GM23248 (cell line): ENCODE results near the gene SLC13A3. TPM values are rescaled to one million over a fixed set of nuclear protein-coding genes. Genes with fewer than 3 reads are reported as not detected.

Source experiments
- DNase-seq: peaks from one replicate; pipeline ENCODE4 v3.0.0-alpha.2; 2015
- H2AFZ ChIP-seq: fragments of 200-600 bp; sonication (generic); 2 replicates; pipeline ENCODE4 v1.6.1; 2016; ENCODE audit warnings: antibody characterized with exemption
- H3F3A ChIP-seq: fragments of 200-600 bp; sonication (generic); 2 replicates; pipeline ENCODE4 v1.6.1; 2016; ENCODE audit warnings: mild to moderate bottlenecking, antibody characterized with exemption, mixed run types; ENCODE audit not compliant: insufficient read depth
- H3K27ac ChIP-seq: fragments of 200-600 bp; sonication (generic); 2 replicates; pipeline ENCODE4 v1.5.1; 2016; ENCODE audit warnings: mild to moderate bottlenecking
- H3K27me3 ChIP-seq: fragments of 200-600 bp; sonication (generic); replicated peaks from 2 replicates; pipeline ENCODE4 v1.6.1; 2016; ENCODE audit warnings: mild to moderate bottlenecking; ENCODE audit not compliant: insufficient read depth
- H3K36me3 ChIP-seq: fragments of 200-600 bp; sonication (generic); 2 replicates; pipeline ENCODE4 v1.6.1; 2016; ENCODE audit warnings: low read depth, mild to moderate bottlenecking
- H3K4me1 ChIP-seq: fragments of 200-600 bp; sonication (generic); 2 replicates; pipeline ENCODE4 v1.6.1; 2016; ENCODE audit warnings: mild to moderate bottlenecking; ENCODE audit not compliant: insufficient read depth
- H3K4me2 ChIP-seq: fragments of 200-600 bp; sonication (generic); one replicate; pipeline ENCODE4 v1.6.1; 2016; ENCODE audit warnings: mild to moderate bottlenecking; ENCODE audit not compliant: unreplicated experiment
- H3K4me3 ChIP-seq: fragments of 200-600 bp; sonication (generic); 2 replicates; pipeline ENCODE4 v1.5.1; 2016; ENCODE audit warnings: mild to moderate bottlenecking
- H3K79me2 ChIP-seq: fragments of 200-600 bp; sonication (generic); 2 replicates; pipeline ENCODE4 v1.6.1; 2016; ENCODE audit warnings: mild to moderate bottlenecking; ENCODE audit not compliant: insufficient read depth
- H3K9ac ChIP-seq: fragments of 200-600 bp; sonication (generic); 2 replicates; pipeline ENCODE4 v1.6.1; 2016; ENCODE audit warnings: mild to moderate bottlenecking
- H3K9me2 ChIP-seq: fragments of 200-600 bp; sonication (generic); 2 replicates; pipeline ENCODE4 v1.6.1; 2016; ENCODE audit warnings: mixed run types, mild to moderate bottlenecking, moderate library complexity; ENCODE audit not compliant: insufficient read depth
- H3K9me3 ChIP-seq: fragments of 200-600 bp; sonication (generic); one replicate; pipeline ENCODE4 v1.6.1; 2017; ENCODE audit warnings: low read depth
- H4K20me1 ChIP-seq: fragments of 200-600 bp; sonication (generic); 2 replicates; pipeline ENCODE4 v1.6.0; 2016; ENCODE audit not compliant: insufficient read depth
- EZH2 ChIP-seq: fragments of 200-600 bp; sonication (generic); IDR thresholded peaks from 2 replicates; pipeline ENCODE4 v1.6.1; 2018; ENCODE audit warnings: antibody characterized with exemption, mild to moderate bottlenecking; ENCODE audit not compliant: insufficient read depth, poor library complexity, severe bottlenecking
- EZH2phosphoT487 ChIP-seq: fragments of 200-600 bp; sonication (generic); IDR thresholded peaks from 2 replicates; pipeline ENCODE4 v1.6.1; 2018; ENCODE audit warnings: antibody characterized with exemption, moderate library complexity, mild to moderate bottlenecking, low read depth; ENCODE audit not compliant: insufficient read depth
- WGBS, 2 experiments: methylation state at CpG; one replicate each; pipeline ENCODE4 v1.1.6; 2015 to 2017; ENCODE audit warnings: low lambda C conversion rate in 2 of 2, low coverage in 1 of 2; ENCODE audit errors: missing lambda C conversion rate in 2 of 2; 5-methylcytosine and 5-hydroxymethylcytosine counted together
- in situ Hi-C: fragments of 300-500 bp; cut with MboI; formaldehyde crosslinking; loops from 2 replicates; pipeline ENCODE4 v1.15.0; 2020
- polyA plus RNA-seq: library from polyadenylated mRNA; unstranded; fragments of >200 nt; fragmentation: Nextera tagmentation; extraction: Ambion mirVana; gene quantifications from 2 replicates; pipeline ENCODE4 v1.2.1, GENCODE V29; 2016
- total RNA-seq: library from RNA; depleted of rRNA; stranded (reverse); fragments of >200 nt; shearing (Covaris generic); gene quantifications from 2 replicates; pipeline ENCODE4 v1.2.3, GENCODE V29; 2014

The SLC13A3 gene
- total and polyA plus RNA-seq, 2 experiments from 2014 or later: 2.4 to 4.6 TPM

- no peak overlapping the region for H3K4me3 ChIP-seq
- H3F3A ChIP-seq: no peaks in the 10 kb centered on the region
- no peak overlapping the region for H3K9ac ChIP-seq
- no peak overlapping the region for H3K4me2 ChIP-seq
- 60 to 61% methylated on average over 5 of the region's 5 CpGs for WGBS, 2 experiments
- no peak for DNase-seq
- no peaks in the 10 kb centered on the region for H4K20me1 ChIP-seq
- no peaks in the 10 kb centered on the region for H3K27me3 ChIP-seq
- H3K36me3 ChIP-seq: no peaks in the 10 kb centered on the region
- no peaks in the 10 kb centered on the region for H3K9me2 ChIP-seq
- H3K4me1 ChIP-seq: no peaks in the 10 kb centered on the region
- H2AFZ ChIP-seq: no peak overlapping the region
- H3K27ac ChIP-seq: no peak overlapping the region
- no peaks in the 10 kb centered on the region for H3K9me3 ChIP-seq
- no peak for TF ChIP-seq EZH2
- no peak for TF ChIP-seq EZH2phosphoT487
- in situ Hi-C loops: no loop called here
- no peaks in the 10 kb centered on the region for H3K79me2 ChIP-seq
Observed at GRCh38 chr20:46635514-46636136, 15.6 kb downstream of the SLC13A3 start.

- TF ChIP-seq EZH2 (no peak), EZH2phosphoT487 (no peak)
- H3K9me3 ChIP-seq: no peaks in the 10 kb centered on the region
- H3K36me3 ChIP-seq: no peaks in the 10 kb centered on the region
- DNase-seq: no peak
- no peak overlapping the region for H3K9ac ChIP-seq
- no peaks in the 10 kb centered on the region for H3K4me1 ChIP-seq
- no peak overlapping the region for H3K27ac ChIP-seq
- H3K27me3 ChIP-seq: no peaks in the 10 kb centered on the region
- H2AFZ ChIP-seq: no peak overlapping the region
- H3K4me2 ChIP-seq: no peak overlapping the region
- no peak overlapping the region for H3K4me3 ChIP-seq
- H3K79me2 ChIP-seq: no peaks in the 10 kb centered on the region
- 75 to 81% methylated on average over 6 of the region's 6 CpGs for WGBS, 2 experiments
- no peaks in the 10 kb centered on the region for H4K20me1 ChIP-seq
- in situ Hi-C loops: no loop called here
- H3K9me2 ChIP-seq: no peaks in the 10 kb centered on the region
- H3F3A ChIP-seq: no peaks in the 10 kb centered on the region
Observed at GRCh38 chr20:46634528-46634927, 16.7 kb downstream of the SLC13A3 start.

GRCh38 chr20:46631874-46632446, 19.3 kb downstream of the SLC13A3 start:
- no peak for DNase-seq
- Histone ChIP-seq H3K36me3 (no peaks in the 10 kb centered on the region), H3K27ac (no peak overlapping the region), H3K9me3 (no peaks in the 10 kb centered on the region), H3K9me2 (no peaks in the 10 kb centered on the region), H3K79me2 (no peaks in the 10 kb centered on the region), H3K4me1 (no peaks in the 10 kb centered on the region), H3K4me3 (no peak overlapping the region), H3K9ac (no peak overlapping the region), H3F3A (no peaks in the 10 kb centered on the region), H4K20me1 (no peaks in the 10 kb centered on the region), H3K4me2 (no peak overlapping the region), H2AFZ (no peak overlapping the region), H3K27me3 (no peaks in the 10 kb centered on the region)
- WGBS, 2 experiments: 74 to 80% methylated on average over 7 of the region's 7 CpGs
- TF ChIP-seq EZH2phosphoT487 (no peak), EZH2 (no peak)
- in situ Hi-C loops: no loop called here

DNA sequence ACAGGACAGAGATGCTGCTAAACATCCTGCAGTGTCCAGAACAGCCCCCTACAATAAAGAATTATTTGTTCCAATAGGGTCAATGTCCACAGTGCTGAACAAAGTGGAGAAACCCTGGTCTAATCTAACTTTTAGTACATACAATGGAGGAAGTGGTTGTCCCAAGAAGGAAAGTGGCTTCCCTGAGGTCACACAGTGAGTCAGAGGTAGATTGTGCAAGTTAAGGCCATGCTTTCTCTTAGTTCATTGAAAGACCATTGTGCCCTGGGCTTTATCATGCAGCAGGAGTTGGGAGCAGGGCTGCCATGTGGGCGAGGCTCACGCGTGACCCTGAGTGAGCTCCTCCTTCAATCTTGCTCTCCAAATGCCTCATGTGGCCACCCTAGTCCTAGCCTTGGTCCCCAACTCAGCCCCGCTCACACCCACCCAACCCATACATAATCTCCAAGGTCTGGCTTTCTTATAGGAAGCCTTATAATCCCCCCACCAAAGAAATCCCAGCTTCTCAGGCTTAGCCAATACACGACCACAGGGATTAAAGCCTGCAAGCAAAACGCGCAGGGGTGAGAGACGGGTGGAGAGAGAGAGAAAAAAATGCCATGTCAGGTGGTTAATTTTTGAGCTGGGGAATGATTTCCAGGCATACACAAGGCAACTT, 19.9 kb downstream of the SLC13A3 start:
- no peak overlapping the region for H3K27ac ChIP-seq
- H3K79me2 ChIP-seq: no peaks in the 10 kb centered on the region
- H3K4me1 ChIP-seq: no peaks in the 10 kb centered on the region
- no peaks in the 10 kb centered on the region for H3K27me3 ChIP-seq
- H4K20me1 ChIP-seq: no peaks in the 10 kb centered on the region
- in situ Hi-C loops: no loop called here
- H3K36me3 ChIP-seq: no peaks in the 10 kb centered on the region
- no peak overlapping the region for H3K4me3 ChIP-seq
- no peak overlapping the region for H3K9ac ChIP-seq
- H2AFZ ChIP-seq: no peak overlapping the region
- H3F3A ChIP-seq: no peaks in the 10 kb centered on the region
- WGBS, 2 experiments: 79 to 83% methylated on average over 8 of the region's 8 CpGs
- TF ChIP-seq EZH2 (no peak), EZH2phosphoT487 (no peak)
- H3K9me2 ChIP-seq: no peaks in the 10 kb centered on the region
- H3K9me3 ChIP-seq: no peaks in the 10 kb centered on the region
- no peak overlapping the region for H3K4me2 ChIP-seq
- peak; percentile 30 for DNase-seq

GRCh38 chr20:46630306-46630705, 21.0 kb downstream of the SLC13A3 start:
- Histone ChIP-seq H3K4me3 (no peak overlapping the region), H2AFZ (no peak overlapping the region), H3K4me1 (no peaks in the 10 kb centered on the region), H3K27ac (no peak overlapping the region), H3K36me3 (no peaks in the 10 kb centered on the region), H3K9ac (no peak overlapping the region), H3K79me2 (no peaks in the 10 kb centered on the region), H3K27me3 (no peaks in the 10 kb centered on the region), H3F3A (no peaks in the 10 kb centered on the region), H3K4me2 (no peak overlapping the region), H3K9me3 (no peaks in the 10 kb centered on the region), H4K20me1 (no peaks in the 10 kb centered on the region), H3K9me2 (no peaks in the 10 kb centered on the region)
- TF ChIP-seq EZH2phosphoT487 (no peak), EZH2 (no peak)
- WGBS, 2 experiments: 67 to 76% methylated on average over 5 of the region's 5 CpGs
- DNase-seq: no peak
- in situ Hi-C loops: no loop called here
